B cell (primary cell): ENCODE measurements around the gene CCDC6.

Experiments used
- EZH2 ChIP-seq: IDR thresholded peaks from 2 replicates; pipeline ENCODE4 v1.6.1; 2012; ENCODE audit warnings: borderline replicate concordance, low read depth, mild to moderate bottlenecking, moderate library complexity, low read length; ENCODE audit not compliant: insufficient read depth, poor library complexity, severe bottlenecking
- TF ChIP-seq, protein P1 (sequence below): fragments of 200-600 bp; IDR thresholded peaks from one replicate; pipeline ENCODE4 v1.8.0; 2022; ENCODE audit warnings: antibody characterized with exemption, mild to moderate bottlenecking

DNA sequence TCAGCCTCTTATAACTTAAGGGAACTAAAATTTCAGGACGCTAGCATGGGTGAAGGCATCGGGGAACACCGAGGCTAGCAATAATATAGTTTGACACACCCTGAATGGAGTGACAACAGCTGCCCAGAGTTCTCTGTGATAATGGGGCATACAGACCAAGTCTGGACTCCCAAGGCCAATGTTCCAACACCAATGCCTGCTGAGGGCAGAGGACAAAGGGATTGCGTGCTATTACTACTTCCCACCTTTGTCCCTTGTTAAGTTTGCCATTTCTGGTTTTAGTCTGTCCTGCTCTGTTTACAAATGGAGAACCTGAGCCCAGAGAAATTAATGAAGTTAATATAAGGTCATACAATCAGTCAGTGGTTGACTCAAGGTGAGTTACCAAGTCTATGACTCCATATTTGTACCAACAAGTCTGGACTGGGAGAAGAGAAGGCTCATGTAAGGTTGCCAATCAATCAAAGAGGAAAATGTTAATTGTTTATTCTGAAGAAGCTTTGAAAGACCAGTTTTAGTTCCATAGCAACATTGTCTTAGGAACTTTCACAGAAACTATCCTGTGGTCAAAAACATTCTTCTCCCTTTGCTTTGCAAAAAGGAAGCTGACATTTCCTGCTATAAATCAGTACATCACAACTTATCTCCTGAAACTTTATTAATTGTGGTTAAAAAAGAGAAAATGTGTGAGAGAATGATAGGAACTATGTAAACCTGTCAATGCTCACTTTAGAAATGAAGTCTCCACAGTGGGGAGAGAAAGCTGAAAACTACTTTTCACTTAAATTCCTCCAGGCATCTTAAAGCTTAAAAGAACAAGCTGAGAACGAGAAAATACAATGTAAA lies 74.5 kb downstream of the CCDC6 start:
- TF ChIP-seq, protein P1, sequence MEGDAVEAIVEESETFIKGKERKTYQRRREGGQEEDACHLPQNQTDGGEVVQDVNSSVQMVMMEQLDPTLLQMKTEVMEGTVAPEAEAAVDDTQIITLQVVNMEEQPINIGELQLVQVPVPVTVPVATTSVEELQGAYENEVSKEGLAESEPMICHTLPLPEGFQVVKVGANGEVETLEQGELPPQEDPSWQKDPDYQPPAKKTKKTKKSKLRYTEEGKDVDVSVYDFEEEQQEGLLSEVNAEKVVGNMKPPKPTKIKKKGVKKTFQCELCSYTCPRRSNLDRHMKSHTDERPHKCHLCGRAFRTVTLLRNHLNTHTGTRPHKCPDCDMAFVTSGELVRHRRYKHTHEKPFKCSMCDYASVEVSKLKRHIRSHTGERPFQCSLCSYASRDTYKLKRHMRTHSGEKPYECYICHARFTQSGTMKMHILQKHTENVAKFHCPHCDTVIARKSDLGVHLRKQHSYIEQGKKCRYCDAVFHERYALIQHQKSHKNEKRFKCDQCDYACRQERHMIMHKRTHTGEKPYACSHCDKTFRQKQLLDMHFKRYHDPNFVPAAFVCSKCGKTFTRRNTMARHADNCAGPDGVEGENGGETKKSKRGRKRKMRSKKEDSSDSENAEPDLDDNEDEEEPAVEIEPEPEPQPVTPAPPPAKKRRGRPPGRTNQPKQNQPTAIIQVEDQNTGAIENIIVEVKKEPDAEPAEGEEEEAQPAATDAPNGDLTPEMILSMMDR, result no peak
- TF ChIP-seq EZH2, result no peak
